BE2C (cell line): ENCODE results near the gene ANKRD11.
"Not testable (repeated sequence)": the region's sequence is repeated elsewhere in the genome, so short reads cannot be mapped to it uniquely, and the experiment has no call there.

Source experiments
- DNase-seq: peaks from one replicate; pipeline ENCODE4 v3.0.0-alpha.2; 2020
- H3K27me3 ChIP-seq: fragments of 250-450 bp; sonication (Bioruptor Pico); 2 replicates; pipeline ENCODE4 v1.5.1; 2020; ENCODE audit warnings: mild to moderate bottlenecking
- H3K36me3 ChIP-seq: fragments of 250-450 bp; sonication (Bioruptor Pico); 2 replicates; pipeline ENCODE4 v1.5.1; 2020; ENCODE audit warnings: mild to moderate bottlenecking
- H3K4me1 ChIP-seq: fragments of 250-450 bp; sonication (Bioruptor Pico); 2 replicates; pipeline ENCODE4 v1.5.1; 2020
- H3K4me3 ChIP-seq: 2 replicates; pipeline ENCODE4 v1.5.1; 2011; ENCODE audit warnings: low read depth, low read length
- H3K9me3 ChIP-seq: fragments of 250-450 bp; sonication (Bioruptor Pico); 2 replicates; pipeline ENCODE4 v1.5.1; 2020
- TF ChIP-seq, protein P1 (sequence below): IDR thresholded peaks from 2 replicates; pipeline ENCODE4 v1.5.1; 2012; ENCODE audit warnings: mild to moderate bottlenecking, low read depth, low read length

The ANKRD11 gene

DNA sequence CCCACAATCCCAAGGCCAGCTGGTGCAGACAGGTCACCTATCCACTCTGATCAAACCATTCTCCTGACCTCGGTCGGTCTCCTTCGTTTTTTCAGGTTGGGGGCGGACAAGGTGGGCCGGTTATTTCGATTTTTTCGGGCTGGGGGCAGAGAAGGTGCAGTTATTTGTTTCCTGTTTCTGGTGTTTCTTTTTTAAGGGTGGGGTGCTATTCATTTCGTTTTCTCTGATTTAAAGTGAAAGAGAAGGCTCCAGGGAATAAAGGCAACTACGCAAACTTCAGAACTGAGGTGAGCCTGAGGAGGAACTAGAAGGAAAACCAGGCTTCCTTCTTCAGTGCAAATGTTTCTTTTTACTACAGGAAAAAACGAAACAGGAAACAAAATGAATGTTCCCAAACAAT lies 64.8 kb downstream of the ANKRD11 start:
- Histone ChIP-seq H3K36me3 (peaks cover 10% of the 10 kb centered on the region), H3K4me3 (no peak overlapping the region), H3K4me1 (no peaks in the 10 kb centered on the region), H3K9me3 (no peaks in the 10 kb centered on the region), H3K27me3 (no peaks in the 10 kb centered on the region)
- no peak for DNase-seq
- TF ChIP-seq, protein P1, sequence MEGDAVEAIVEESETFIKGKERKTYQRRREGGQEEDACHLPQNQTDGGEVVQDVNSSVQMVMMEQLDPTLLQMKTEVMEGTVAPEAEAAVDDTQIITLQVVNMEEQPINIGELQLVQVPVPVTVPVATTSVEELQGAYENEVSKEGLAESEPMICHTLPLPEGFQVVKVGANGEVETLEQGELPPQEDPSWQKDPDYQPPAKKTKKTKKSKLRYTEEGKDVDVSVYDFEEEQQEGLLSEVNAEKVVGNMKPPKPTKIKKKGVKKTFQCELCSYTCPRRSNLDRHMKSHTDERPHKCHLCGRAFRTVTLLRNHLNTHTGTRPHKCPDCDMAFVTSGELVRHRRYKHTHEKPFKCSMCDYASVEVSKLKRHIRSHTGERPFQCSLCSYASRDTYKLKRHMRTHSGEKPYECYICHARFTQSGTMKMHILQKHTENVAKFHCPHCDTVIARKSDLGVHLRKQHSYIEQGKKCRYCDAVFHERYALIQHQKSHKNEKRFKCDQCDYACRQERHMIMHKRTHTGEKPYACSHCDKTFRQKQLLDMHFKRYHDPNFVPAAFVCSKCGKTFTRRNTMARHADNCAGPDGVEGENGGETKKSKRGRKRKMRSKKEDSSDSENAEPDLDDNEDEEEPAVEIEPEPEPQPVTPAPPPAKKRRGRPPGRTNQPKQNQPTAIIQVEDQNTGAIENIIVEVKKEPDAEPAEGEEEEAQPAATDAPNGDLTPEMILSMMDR = no peak

DNA sequence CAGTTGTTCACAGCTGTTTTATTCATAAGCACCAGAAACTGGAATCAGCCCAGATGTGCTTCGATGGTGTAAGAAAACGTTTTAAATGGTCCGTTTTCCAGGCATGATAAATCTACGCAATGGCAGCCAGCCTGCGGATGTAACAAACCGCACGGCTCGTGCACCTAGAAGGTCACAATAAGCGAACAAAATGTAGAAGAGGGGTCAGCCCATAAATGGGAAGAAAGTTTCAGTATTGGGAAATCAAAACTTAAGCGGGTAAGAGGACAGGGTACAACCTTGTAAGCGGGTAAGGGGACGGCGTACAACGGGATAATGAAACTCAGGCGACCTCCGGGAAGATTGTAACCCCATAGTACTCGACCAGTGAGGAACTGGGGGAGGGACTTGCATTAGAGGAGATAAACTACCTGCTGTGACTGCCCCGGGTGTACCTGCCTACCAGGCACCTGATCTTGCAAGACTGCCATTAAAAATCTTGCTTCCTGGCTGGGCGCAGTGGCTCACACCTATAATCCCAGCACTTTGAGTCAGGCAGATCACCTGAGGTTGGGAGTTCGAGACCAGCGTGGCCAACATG lies 66.6 kb downstream of the ANKRD11 start:
- no peak for DNase-seq
- Histone ChIP-seq H3K9me3 (no peaks in the 10 kb centered on the region), H3K4me3 (no peak overlapping the region), H3K4me1 (no peaks in the 10 kb centered on the region), H3K36me3 (peaks cover 10% of the 10 kb centered on the region), H3K27me3 (no peaks in the 10 kb centered on the region)
- TF ChIP-seq, protein P1 = no peak

GRCh38 chr16:89422905-89423630 lies 67.3 kb downstream of the ANKRD11 start:
- Histone ChIP-seq H3K4me1 (no peaks in the 10 kb centered on the region), H3K9me3 (no peaks in the 10 kb centered on the region)

GRCh38 chr16:89422527-89422904 lies 67.8 kb downstream of the ANKRD11 start:
- no peak for DNase-seq
- Histone ChIP-seq H3K36me3 (peaks cover 15% of the 10 kb centered on the region), H3K27me3 (no peaks in the 10 kb centered on the region), H3K4me1 (no peaks in the 10 kb centered on the region), H3K9me3 (no peaks in the 10 kb centered on the region), H3K4me3 (no peak overlapping the region)
- TF ChIP-seq, protein P1 = no peak

More at GRCh38 chr16:89422905-89423630, 67.3 kb downstream of the ANKRD11 start:
- TF ChIP-seq, protein P1 = no peak
- Histone ChIP-seq H3K27me3 (no peaks in the 10 kb centered on the region), H3K36me3 (peaks cover 11% of the 10 kb centered on the region), H3K4me3 (no peak overlapping the region)
- DNase-seq = no peak

DNA sequence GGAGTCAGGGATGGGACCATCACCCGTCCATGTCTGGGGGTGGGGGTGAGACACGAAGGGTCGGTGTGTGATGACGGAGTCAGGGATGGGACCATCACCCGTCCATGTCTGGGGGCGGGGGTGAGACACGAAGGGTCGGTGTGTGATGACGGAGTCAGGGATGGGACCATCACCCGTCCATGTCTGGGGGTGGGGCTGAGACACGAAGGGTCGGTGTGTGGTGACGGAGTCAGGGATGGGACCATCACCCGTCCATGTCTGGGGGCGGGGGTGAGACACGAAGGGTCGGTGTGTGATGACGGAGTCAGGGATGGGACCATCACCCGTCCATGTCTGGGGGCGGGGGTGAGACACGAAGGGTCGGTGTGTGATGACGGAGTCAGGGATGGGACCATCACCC lies 69.1 kb downstream of the ANKRD11 start:
- not testable (repeated sequence) for H3K36me3 ChIP-seq, H3K4me1 ChIP-seq, H3K4me3 ChIP-seq, H3K9me3 ChIP-seq, H3K27me3 ChIP-seq, DNase-seq

DNA sequence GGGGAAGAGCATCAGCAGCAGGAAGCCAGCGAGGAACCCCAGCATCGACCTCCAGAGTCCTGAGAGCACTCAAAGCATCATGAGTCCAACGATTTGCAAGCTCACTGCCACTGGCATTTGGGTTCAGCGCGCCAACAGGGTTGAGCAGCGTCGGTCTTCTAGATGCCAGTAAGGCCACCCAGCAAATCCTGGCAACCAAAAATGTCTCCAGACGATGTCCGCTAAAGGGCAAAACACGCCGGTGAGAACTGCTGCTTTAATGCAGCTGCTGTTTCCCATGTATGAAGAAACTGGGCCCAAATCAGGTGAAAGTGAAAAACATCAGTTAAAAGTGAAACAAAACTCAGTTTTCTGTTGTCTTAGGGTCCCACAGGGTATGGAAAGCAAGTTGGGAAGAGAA lies 70.2 kb downstream of the ANKRD11 start:
- Histone ChIP-seq H3K4me3 (no peak overlapping the region), H3K27me3 (no peaks in the 10 kb centered on the region), H3K4me1 (no peaks in the 10 kb centered on the region; the same call in 1 of the 2 replicates), H3K36me3 (peaks cover 5% of the 10 kb centered on the region), H3K9me3 (no peaks in the 10 kb centered on the region)
- TF ChIP-seq, protein P1 = no peak
- DNase-seq = no peak
